SK-N-SH treated with all-trans-retinoic acid at 6 μM for 48 hours (cell line): Measurements from ENCODE around the gene KNDC1.

ENCODE experiments used
- ISL1 ChIP-seq: fragments of 250-450 bp; sonication (Bioruptor Pico); IDR thresholded peaks from 2 replicates; pipeline ENCODE4 v2.1.2; 2022; ENCODE audit warnings: mild to moderate bottlenecking, moderate library complexity
- OSR1 ChIP-seq: fragments of 250-450 bp; sonication (Bioruptor Pico); IDR thresholded peaks from 2 replicates; pipeline ENCODE4 v1.8.0; 2022; ENCODE audit warnings: moderate library complexity, mild to moderate bottlenecking, inconsistent platforms
- PATZ1 ChIP-seq: fragments of 250-450 bp; sonication (Bioruptor Pico); IDR thresholded peaks from 2 replicates; pipeline ENCODE4 v1.8.0; 2020; ENCODE audit warnings: mild to moderate bottlenecking, moderate library complexity, borderline replicate concordance
- TCF4 ChIP-seq: fragments of 250-450 bp; sonication (Bioruptor Pico); IDR thresholded peaks from 2 replicates; pipeline ENCODE4 v1.8.0; 2021; ENCODE audit warnings: mild to moderate bottlenecking, moderate library complexity, borderline replicate concordance
- TSHZ2 ChIP-seq: fragments of 250-450 bp; sonication (Bioruptor Pico); IDR thresholded peaks from 2 replicates; pipeline ENCODE4 v1.5.0; 2020; ENCODE audit warnings: mild to moderate bottlenecking, moderate library complexity
- ZNF565 ChIP-seq: fragments of 450-650 bp; formaldehyde crosslinking; conservative IDR thresholded peaks from 2 replicates; pipeline ENCODE4 v1.5.0; 2020; ENCODE audit warnings: low read depth, mild to moderate bottlenecking, moderate library complexity

DNA sequence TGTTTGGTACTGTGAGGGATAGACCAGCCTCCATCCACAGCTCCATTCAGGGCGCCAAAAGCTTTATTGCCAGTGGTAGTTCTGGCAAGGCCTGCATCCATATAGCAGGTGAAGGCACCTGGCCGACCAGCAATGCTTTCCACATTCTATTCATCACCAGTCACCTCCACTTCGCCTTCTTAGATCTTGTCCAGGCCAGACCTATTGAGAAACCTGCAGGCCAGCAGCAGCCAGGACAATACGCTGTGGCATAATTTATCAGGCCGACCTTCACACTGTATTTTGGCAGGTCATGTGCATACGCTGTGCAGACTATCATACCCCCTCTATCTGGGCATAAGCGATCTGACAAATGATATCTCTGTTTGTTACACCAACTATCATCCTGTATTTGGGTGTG, 15.2 kb upstream of the KNDC1 start:
- no peak for TF ChIP-seq PATZ1 (CRISPR knock-in tag)
- TF ChIP-seq OSR1 (CRISPR knock-in tag), result no peak
- TF ChIP-seq ZNF565 (CRISPR knock-in tag), result no peak
- TF ChIP-seq TCF4, result no peak
- no peak for TF ChIP-seq ISL1 (CRISPR knock-in tag)
- no peak for TF ChIP-seq TSHZ2 (CRISPR knock-in tag)
